ENCODE data around the gene FBN2.
"Not testable (repeated sequence)": the region's sequence is repeated elsewhere in the genome, so short reads cannot be mapped to it uniquely, and the experiment has no call there.

The FBN2 gene

GRCh38 chr5:128412145-128412930 is 125.7 kb downstream of the FBN2 start:
- no peak for DNase-seq

GRCh38 chr5:128409166-128409800 is 128.8 kb downstream of the FBN2 start:
- no peak for DNase-seq

- no peak for DNase-seq
Observed at GRCh38 chr5:128408622-128409021, 129.4 kb downstream of the FBN2 start.

GRCh38 chr5:128407944-128408343 is 130.1 kb downstream of the FBN2 start:
- DNase-seq = no peak

GRCh38 chr5:128406803-128407202 is 131.2 kb downstream of the FBN2 start:
- no peak for DNase-seq

- DNase-seq = no peak
Observed at GRCh38 chr5:128405159-128405558, 132.9 kb downstream of the FBN2 start.

GRCh38 chr5:128403333-128403732 is 134.7 kb downstream of the FBN2 start:
- no peak for DNase-seq

- no peak for DNase-seq
Observed at GRCh38 chr5:128402506-128402905, 135.5 kb downstream of the FBN2 start.

- not testable (repeated sequence) for DNase-seq
Observed at GRCh38 chr5:128400766-128401165, 137.3 kb downstream of the FBN2 start.

GRCh38 chr5:128399111-128399510 is 138.9 kb downstream of the FBN2 start:
- no peak for DNase-seq

- no peak for DNase-seq
Observed at GRCh38 chr5:128397876-128398275, 140.2 kb downstream of the FBN2 start.

- no peak for DNase-seq
Observed at GRCh38 chr5:128395073-128395472, 143.0 kb downstream of the FBN2 start.

- DNase-seq = no peak
Observed at GRCh38 chr5:128384068-128384467, 154.0 kb downstream of the FBN2 start.

GRCh38 chr5:128380337-128380736 is 157.7 kb downstream of the FBN2 start:
- no peak for DNase-seq

GRCh38 chr5:128378632-128379031 is 159.4 kb downstream of the FBN2 start:
- no peak for DNase-seq

- DNase-seq = no peak
Observed at GRCh38 chr5:128378196-128378595, 159.8 kb downstream of the FBN2 start.

GRCh38 chr5:128376577-128376976 is 161.5 kb downstream of the FBN2 start:
- no peak for DNase-seq

- no peak for DNase-seq
Observed at GRCh38 chr5:128366147-128366546, 171.9 kb downstream of the FBN2 start.

GRCh38 chr5:128362370-128362769 is 175.7 kb downstream of the FBN2 start:
- no peak for DNase-seq

GRCh38 chr5:128358826-128359225 is 179.2 kb downstream of the FBN2 start:
- no peak for DNase-seq

GRCh38 chr5:128357226-128357625 is 180.8 kb downstream of the FBN2 start:
- DNase-seq = no peak

GRCh38 chr5:128355961-128356360 is 182.1 kb downstream of the FBN2 start:
- no peak for DNase-seq

GRCh38 chr5:128353441-128354107 is 184.5 kb downstream of the FBN2 start:
- no peak for DNase-seq

- no peak for DNase-seq
Observed at GRCh38 chr5:128350705-128351104, 187.3 kb downstream of the FBN2 start.
